ENCODE measurements around the gene TRIM71. TPM values are rescaled to one million over a fixed set of nuclear protein-coding genes. Genes with fewer than 3 reads are reported as not detected.
A peak's percentile ranks its signal among the peaks of the same experiment; 100 is the strongest.

TRIM71 gene
- total RNA-seq, 1 donor from 2014 or later: 2.2 TPM

- H3K27me3 ChIP-seq: peaks cover 4% of the 10 kb centered on the region
- no peak for ATAC-seq
- DNase-seq: no peak
- H3K27ac ChIP-seq: no peak overlapping the region
- TF ChIP-seq, protein P1, sequence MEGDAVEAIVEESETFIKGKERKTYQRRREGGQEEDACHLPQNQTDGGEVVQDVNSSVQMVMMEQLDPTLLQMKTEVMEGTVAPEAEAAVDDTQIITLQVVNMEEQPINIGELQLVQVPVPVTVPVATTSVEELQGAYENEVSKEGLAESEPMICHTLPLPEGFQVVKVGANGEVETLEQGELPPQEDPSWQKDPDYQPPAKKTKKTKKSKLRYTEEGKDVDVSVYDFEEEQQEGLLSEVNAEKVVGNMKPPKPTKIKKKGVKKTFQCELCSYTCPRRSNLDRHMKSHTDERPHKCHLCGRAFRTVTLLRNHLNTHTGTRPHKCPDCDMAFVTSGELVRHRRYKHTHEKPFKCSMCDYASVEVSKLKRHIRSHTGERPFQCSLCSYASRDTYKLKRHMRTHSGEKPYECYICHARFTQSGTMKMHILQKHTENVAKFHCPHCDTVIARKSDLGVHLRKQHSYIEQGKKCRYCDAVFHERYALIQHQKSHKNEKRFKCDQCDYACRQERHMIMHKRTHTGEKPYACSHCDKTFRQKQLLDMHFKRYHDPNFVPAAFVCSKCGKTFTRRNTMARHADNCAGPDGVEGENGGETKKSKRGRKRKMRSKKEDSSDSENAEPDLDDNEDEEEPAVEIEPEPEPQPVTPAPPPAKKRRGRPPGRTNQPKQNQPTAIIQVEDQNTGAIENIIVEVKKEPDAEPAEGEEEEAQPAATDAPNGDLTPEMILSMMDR (IDR thresholded peaks at IDR 0.05): no peak
- H3K4me1 ChIP-seq: no peaks in the 10 kb centered on the region
- H3K36me3 ChIP-seq: no peaks in the 10 kb centered on the region
- no peak overlapping the region for H3K4me3 ChIP-seq
- intact Hi-C loops (cut with DNase I): no loop called here
- no peaks in the 10 kb centered on the region for H3K9me3 ChIP-seq
Measured at GRCh38 chr3:32903953-32904352, 86.2 kb downstream of the TRIM71 start.

DNA sequence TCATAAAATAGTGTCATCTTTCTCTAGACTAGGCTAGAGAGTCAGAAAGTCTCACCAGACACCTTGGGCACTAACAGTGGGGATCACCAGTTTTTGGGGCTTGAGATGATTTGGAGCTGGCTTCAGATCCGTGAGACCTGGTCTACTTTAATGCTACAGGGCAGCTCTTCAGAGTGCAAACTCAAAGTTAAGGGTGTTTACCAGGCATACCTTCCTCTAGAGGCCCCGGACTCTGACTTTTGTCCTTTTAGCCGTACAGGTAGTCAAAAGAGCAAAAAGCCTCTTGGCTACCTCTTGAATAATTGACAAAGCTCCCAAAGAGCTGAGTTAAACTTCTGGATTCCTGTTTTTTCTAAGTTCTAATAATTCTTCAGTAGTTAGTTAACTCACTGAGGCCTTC is 92.2 kb downstream of the TRIM71 start:
- intact Hi-C loops (cut with DNase I): no loop called here
- ATAC-seq: peak; percentile 18

DNA sequence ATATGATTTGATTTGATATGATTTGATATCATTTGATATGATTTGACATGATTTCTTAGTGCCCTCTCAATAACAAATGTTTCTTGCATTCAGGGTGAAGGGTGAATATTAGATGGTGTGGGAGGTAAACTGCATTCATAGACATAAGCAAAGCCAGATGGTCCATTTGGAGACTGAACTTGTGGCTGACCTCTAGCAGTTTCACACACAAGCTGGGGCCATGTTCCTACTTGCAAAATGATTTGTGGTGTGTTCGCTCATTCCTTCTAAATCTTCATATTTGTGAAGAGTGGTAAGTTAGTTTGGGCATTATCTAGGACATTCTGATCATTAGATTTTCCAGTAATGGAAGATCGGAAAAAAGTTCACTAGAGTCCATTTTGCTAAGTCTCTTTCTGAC is 93.2 kb downstream of the TRIM71 start:
- no peaks in the 10 kb centered on the region for H3K36me3 ChIP-seq
- intact Hi-C loops (cut with DNase I): no loop called here
- no peaks in the 10 kb centered on the region for H3K27me3 ChIP-seq
- TF ChIP-seq, protein P1 (IDR thresholded peaks at IDR 0.05): no peak
- H3K9me3 ChIP-seq: no peaks in the 10 kb centered on the region
- DNase-seq (no peak), ATAC-seq (no peak)
- H3K27ac ChIP-seq: no peak overlapping the region
- no peaks in the 10 kb centered on the region for H3K4me1 ChIP-seq
- no peak overlapping the region for H3K4me3 ChIP-seq

More for the DNA sequence above, 92.2 kb downstream of the TRIM71 start:
- Histone ChIP-seq H3K9me3 (no peaks in the 10 kb centered on the region), H3K4me3 (no peak overlapping the region), H3K27ac (no peak overlapping the region), H3K4me1 (no peaks in the 10 kb centered on the region), H3K36me3 (no peaks in the 10 kb centered on the region), H3K27me3 (no peaks in the 10 kb centered on the region)
- TF ChIP-seq, protein P1 (IDR thresholded peaks at IDR 0.05): no peak
- DNase-seq: no peak

DNA sequence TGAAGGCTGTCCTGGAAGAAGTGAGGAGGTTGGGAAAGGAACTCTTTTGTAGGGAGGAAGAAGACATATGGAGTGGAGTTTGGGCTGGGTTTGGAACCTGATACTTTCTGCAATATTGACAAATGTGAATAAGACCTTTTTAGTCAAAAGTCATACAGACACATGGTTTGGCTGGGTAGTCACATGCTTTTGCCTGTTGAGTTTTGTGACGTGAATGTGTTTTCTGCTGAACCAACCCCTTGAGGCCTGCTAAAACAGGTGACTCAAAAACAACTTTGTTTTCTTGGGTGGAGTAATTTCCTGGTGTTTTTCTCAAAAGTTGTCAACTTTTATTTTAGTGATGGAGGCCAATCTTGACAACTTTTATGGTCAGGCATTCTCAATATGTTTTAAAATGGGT is 94.2 kb downstream of the TRIM71 start:
- TF ChIP-seq, protein P1 (IDR thresholded peaks at IDR 0.05): no peak
- H3K4me1 ChIP-seq: no peaks in the 10 kb centered on the region
- DNase-seq (no peak), ATAC-seq (no peak)
- H3K27me3 ChIP-seq: no peaks in the 10 kb centered on the region
- no peak overlapping the region for H3K4me3 ChIP-seq
- intact Hi-C loops (cut with DNase I): no loop called here
- H3K36me3 ChIP-seq: no peaks in the 10 kb centered on the region
- H3K9me3 ChIP-seq: no peaks in the 10 kb centered on the region
- H3K27ac ChIP-seq: no peak overlapping the region

DNA sequence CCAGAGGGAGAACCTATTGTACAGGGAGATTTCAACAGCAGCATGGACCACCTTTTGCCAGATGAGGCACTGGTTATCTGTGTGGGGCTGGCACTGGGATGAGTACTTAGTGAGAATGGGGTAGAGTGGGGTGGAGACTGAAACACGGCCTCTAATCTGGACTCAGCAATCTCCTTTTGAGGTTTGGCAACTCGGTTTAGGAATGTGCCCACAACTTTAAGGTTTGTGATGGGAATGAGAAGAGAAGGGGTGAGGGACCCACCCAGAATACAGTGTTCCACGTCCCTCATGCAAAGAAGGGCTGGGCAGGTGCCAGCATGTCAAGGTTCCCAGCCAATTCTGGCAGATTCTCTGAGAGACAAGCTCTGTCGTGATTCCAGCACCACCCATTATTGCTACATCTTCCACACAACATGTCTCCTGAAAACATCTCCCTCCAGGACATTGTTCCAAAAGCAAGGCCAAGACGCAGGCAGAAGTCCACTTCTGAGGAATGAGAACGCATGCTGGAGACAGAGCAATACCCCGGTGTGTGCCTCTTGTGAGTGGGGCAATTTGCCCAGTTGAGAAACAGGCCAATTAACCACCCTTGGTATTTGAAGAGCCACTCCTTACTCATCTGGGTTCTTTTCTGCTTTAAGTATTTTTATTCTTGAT is 96.1 kb downstream of the TRIM71 start:
- peak overlapping the region; percentile 13 for H3K27ac ChIP-seq
- H3K4me3 ChIP-seq: no peak overlapping the region
- H3K27me3 ChIP-seq: no peaks in the 10 kb centered on the region
- H3K4me1 ChIP-seq: no peaks in the 10 kb centered on the region
- peak; percentile 69 for DNase-seq
- TF ChIP-seq, protein P1 (IDR thresholded peaks at IDR 0.05): no peak
- intact Hi-C loops (cut with DNase I): no loop called here
- no peaks in the 10 kb centered on the region for H3K36me3 ChIP-seq
- peak; percentile 88 for ATAC-seq
- no peaks in the 10 kb centered on the region for H3K9me3 ChIP-seq

DNA sequence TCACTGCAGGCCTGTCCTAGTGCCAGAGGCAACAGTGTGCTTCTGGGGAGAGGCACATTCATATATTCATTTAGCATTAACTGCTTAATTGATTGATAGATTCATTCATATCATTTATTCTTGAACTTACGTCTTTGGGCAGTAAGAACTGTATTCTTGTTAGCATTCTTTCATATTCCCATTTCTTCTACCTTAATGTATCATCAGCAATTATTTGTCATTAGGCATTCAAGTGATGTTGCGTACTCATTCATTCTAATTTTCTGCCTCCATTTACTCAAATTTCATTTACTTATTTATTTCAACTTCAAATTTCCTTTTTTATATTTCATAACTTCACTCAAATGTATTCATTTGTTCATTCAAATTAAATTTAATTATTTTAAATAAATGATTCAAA is 102.1 kb downstream of the TRIM71 start:
- no peaks in the 10 kb centered on the region for H3K4me1 ChIP-seq
- no peaks in the 10 kb centered on the region for H3K9me3 ChIP-seq
- no peak for ATAC-seq
- no peaks in the 10 kb centered on the region for H3K36me3 ChIP-seq
- intact Hi-C loops (cut with DNase I): no loop called here
- H3K4me3 ChIP-seq: no peak overlapping the region
- TF ChIP-seq, protein P1 (IDR thresholded peaks at IDR 0.05): no peak
- no peaks in the 10 kb centered on the region for H3K27me3 ChIP-seq
- H3K27ac ChIP-seq: no peak overlapping the region
- no peak for DNase-seq
